Heart right ventricle (tissue), 16 donors: ENCODE results near the gene MOCOS. TPM values are rescaled to one million over a fixed set of nuclear protein-coding genes. Genes with fewer than 3 reads are reported as not detected.
A peak's percentile ranks its signal among the peaks of the same experiment; 100 is the strongest.

Source experiments
- ATAC-seq, 8 donors: fragments of 200-7000 bp; cut with Tn5 transposase; one replicate each; pipeline ENCODE4 v1.9.1; 2020; ENCODE audit warnings: mild to moderate bottlenecking in 8 of 8, moderate library complexity in 8 of 8, moderate number of reproducible peaks in 1 of 8
- DNase-seq, 2 donors: peaks; one replicate each; pipeline ENCODE4 v3.0.0-alpha.2; 2020
- H3K27ac ChIP-seq, 10 donors: fragments of 200-600 bp; sonication (generic) in 2 of 10; one replicate each; pipeline versions ENCODE4 v1.5.0 to v1.8.0; 2020 to 2022; ENCODE audit warnings: mild to moderate bottlenecking in 3 of 10
- H3K27me3 ChIP-seq, 7 donors: fragments of 200-600 bp; one replicate each; pipeline ENCODE4 v1.8.0; 2021 to 2022; ENCODE audit warnings: mild to moderate bottlenecking in 2 of 7
- H3K36me3 ChIP-seq, 9 donors: fragments of 200-600 bp; sonication (generic) in 1 of 9; one replicate each; pipeline versions ENCODE4 v1.5.0 to v1.8.0; 2020 to 2022; ENCODE audit warnings: mild to moderate bottlenecking in 2 of 9
- H3K4me1 ChIP-seq, 9 donors: fragments of 200-600 bp; sonication (generic) in 1 of 9; one replicate each; pipeline versions ENCODE4 v1.5.0 to v1.8.0; 2020 to 2022; ENCODE audit warnings: mild to moderate bottlenecking in 4 of 9
- H3K4me3 ChIP-seq, 10 donors: fragments of 200-600 bp; sonication (generic) in 2 of 10; one replicate each; pipeline versions ENCODE4 v1.5.0 to v1.8.0; 2020 to 2022; ENCODE audit warnings: mild to moderate bottlenecking in 7 of 10, moderate library complexity in 2 of 10
- H3K9me3 ChIP-seq, 11 donors: fragments of 200-600 bp in 10 of 11; sonication (generic) in 2 of 11; one replicate each; pipeline versions ENCODE4 v1.5.0 to v1.8.0; 2013 to 2022; ENCODE audit warnings: mild to moderate bottlenecking in 2 of 11, control low read depth in 1 of 11, moderate library complexity in 1 of 11
- CTCF ChIP-seq, 9 donors: fragments of 200-600 bp; sonication (generic) in 2 of 9; IDR thresholded peaks; one replicate each; pipeline versions ENCODE4 v1.5.0 to v1.8.0; 2021 to 2022; ENCODE audit warnings: antibody characterized with exemption in 9 of 9, mild to moderate bottlenecking in 5 of 9, moderate library complexity in 1 of 9
- WGBS, 2 donors: extraction: QIAGEN DNeasy Blood & Tissue Kit; methylation state at CpG; one replicate each; pipeline ENCODE4 v1.1.7; 2013; ENCODE audit warnings: inconsistent platforms in 1 of 2; 5-methylcytosine and 5-hydroxymethylcytosine counted together
- intact Hi-C, 10 donors: fragments of 100-400 bp; cut with DNase I; formaldehyde crosslinking; loops; one replicate each; pipeline versions ENCODE4 v1.11.1 to v1.14.2; 2022
- polyA plus RNA-seq, 2 donors: library from polyadenylated mRNA; stranded (reverse); fragments of 200-250 nt; gene quantifications; one replicate each; pipeline ENCODE4 v1.2.3, GENCODE V29; 2013
- total RNA-seq, 10 donors: library from RNA; stranded (reverse); fragmentation: NEBNext Ultra II Directional in 3 of 10; extraction: Animal tissue kit (Norgen Biotek cat#: 25700) in 3 of 10; gene quantifications; one replicate each; pipeline versions ENCODE4 v1.2.1 to v1.2.4, GENCODE V29; 2021 to 2023
- donor health status: Arrhythmogenic right ventricular cardiomyopathy.
- donor health status: ischemic (EF 13 %, LVEDD 7.1; RV severe dilation, severe dysfunction).
- donor health status: healthy with polysubstance abuse.
- donor health status: DM: no; HTN: yes; CAD: no.
- donor health status: DM: no; HTN: no; CAD: no.
- donor health status: ischemic (EF 25% LVEDD 6.9; RV normal size, moderate dysfunction).
- donor health status: ischemic (EF 25% LVEDD 5.7; RV mildly dilated, moderate dysfunction).
- donor health status: healthy.
- donor health status: DM: yes; HTN: yes; CAD: no.
- donor health status: Ischemic cardiomyopathy.
- donor health status: ischemic (EF 35%, LVEDD 5.7; RV mildly dilated, moderate dysfunction).
- donor health status: nonischemic (EF 11% LVEDD 7.7; RV severe dilation, severe dysfunction).
- donor health status: DM: yes; HTN: yes; CAD: no.
- donor health status: PGD.
- donor health status: ischemic (EF 29% LVEDD 5.4; RV normal size, mild dysfunction).
- donor health status: nonischemic (EF 23%, LVEDD 6.1; RV moderate dilation, normal function).

The MOCOS gene
- total and polyA plus RNA-seq, 12 donors = 0.06 to 0.95 (median 0.28) TPM

- WGBS, 2 donors = 59 to 64% methylated on average over 2 of the region's 2 CpGs
- no peak for TF ChIP-seq CTCF (IDR thresholded peaks at IDR 0.05)
- H3K36me3 ChIP-seq = no peaks in the 10 kb centered on the region
- intact Hi-C loops = no loop called here
- peaks cover 0 to 9% (median 2%) of the 10 kb centered on the region in 7 donors for H3K27me3 ChIP-seq
- ATAC-seq (peak in 1 of 8 donors; percentile 22), DNase-seq (no peak)
- peaks cover 0 to 4% (median 0%) of the 10 kb centered on the region in 11 donors for H3K9me3 ChIP-seq
- no peak overlapping the region for H3K4me3 ChIP-seq
- H3K27ac ChIP-seq = peak overlapping the region in 2 of 10 donors; percentile 45 to 48
- H3K4me1 ChIP-seq = peaks cover 0 to 81% (median 47%) of the 10 kb centered on the region in 9 donors
These were observed 125.6 kb downstream of the MOCOS start for GRCh38 chr18:36312806-36313395.

GRCh38 chr18:36314098-36314497 lies 126.8 kb downstream of the MOCOS start:
- intact Hi-C loops = no loop called here
- no peak for TF ChIP-seq CTCF (IDR thresholded peaks at IDR 0.05)
- H3K36me3 ChIP-seq = no peaks in the 10 kb centered on the region
- H3K27me3 ChIP-seq = peaks cover 0 to 7% (median 0%) of the 10 kb centered on the region in 7 donors
- peaks cover 0 to 16% (median 3%) of the 10 kb centered on the region in 11 donors for H3K9me3 ChIP-seq
- no peak overlapping the region for H3K4me3 ChIP-seq
- WGBS, 2 donors = 30 to 41% methylated on average over 4 of the region's 4 CpGs
- peak in 2 of 8 donors; percentile 32 to 60 for ATAC-seq
- H3K27ac ChIP-seq = peak overlapping the region in 4 of 10 donors; percentile 5 to 58 (median 23)
- no peak for DNase-seq
- peaks cover 0 to 69% (median 39%) of the 10 kb centered on the region in 9 donors for H3K4me1 ChIP-seq

- H3K9me3 ChIP-seq = peaks cover 0 to 23% (median 3%) of the 10 kb centered on the region in 11 donors
- ATAC-seq (no peak), DNase-seq (no peak)
- H3K27me3 ChIP-seq = peaks cover 0 to under 1% (median 0%) of the 10 kb centered on the region in 7 donors
- WGBS, 2 donors = 22 to 23% methylated on average over 4 of the region's 4 CpGs
- intact Hi-C loops = no loop called here
- peak overlapping the region in 4 of 10 donors; percentile 5 to 58 (median 22) for H3K27ac ChIP-seq
- no peak for TF ChIP-seq CTCF (IDR thresholded peaks at IDR 0.05)
- no peaks in the 10 kb centered on the region for H3K36me3 ChIP-seq
- no peak overlapping the region for H3K4me3 ChIP-seq
- peaks cover 0 to 63% (median 32%) of the 10 kb centered on the region in 9 donors for H3K4me1 ChIP-seq
These were observed 127.5 kb downstream of the MOCOS start for GRCh38 chr18:36314754-36315153.

- Histone ChIP-seq H3K4me1 (peaks cover 0 to 57% (median 28%) of the 10 kb centered on the region in 9 donors), H3K27me3 (no peaks in the 10 kb centered on the region), H3K27ac (peak overlapping the region in 9 of 10 donors; percentile 7 to 58 (median 34)), H3K9me3 (peaks cover 0 to 23% (median 3%) of the 10 kb centered on the region in 11 donors), H3K4me3 (no peak overlapping the region), H3K36me3 (no peaks in the 10 kb centered on the region)
- 46 to 51% methylated on average over 10 of the region's 10 CpGs for WGBS, 2 donors
- no peak for TF ChIP-seq CTCF (IDR thresholded peaks at IDR 0.05)
- intact Hi-C loops = no loop called here
- ATAC-seq = peak in 6 of 8 donors; percentile 71 to 92 (median 76)
- no peak for DNase-seq
These were observed 128.4 kb downstream of the MOCOS start for GRCh38 chr18:36315736-36316135.
